H1 (cell line): Measurements from ENCODE around the gene PATE4. TPM values are rescaled to one million over a fixed set of nuclear protein-coding genes. Genes with fewer than 3 reads are reported as not detected.

Source experiments
- CTCF ChIA-PET: fragments of 300-600 bp; sonication (Branson Sonifier 250); formaldehyde crosslinking; loops from one replicate; lab custom pipeline; 2021; ENCODE audit not compliant: partially characterized antibody; lab: Charles Lee
- POLR2A ChIA-PET: fragments of 300-600 bp; sonication (Branson Sonifier 250); formaldehyde crosslinking; loops from one replicate; lab custom pipeline; 2021; ENCODE audit warnings: inconsistent platforms; ENCODE audit not compliant: partially characterized antibody; lab: Charles Lee
- DNase-seq, 2 experiments: peaks; one replicate each; pipeline versions ENCODE4 v3.0.0 to v3.0.0-alpha.2; 2010 to 2022; ENCODE audit warnings: low spot score in 2 of 2, low read depth in 1 of 2, mixed read lengths in 1 of 2
- FAIRE-seq: peaks from 2 replicates; lab custom pipeline; 2011; peaks lifted over from hg19 to GRCh38; lab: Jason Lieb, UNC
- H2AFZ ChIP-seq: 2 replicates; pipeline ENCODE4 v1.8.1; 2012; ENCODE audit warnings: low read length, inconsistent platforms
- H2AK5ac ChIP-seq: 2 replicates; pipeline ENCODE4 v1.6.1; 2013; ENCODE audit warnings: low read depth, low read length
- H2BK120ac ChIP-seq: replicated peaks from 2 replicates; pipeline ENCODE3; 2013; ENCODE audit warnings: low read depth, low read length, inconsistent platforms
- H2BK12ac ChIP-seq: 2 replicates; pipeline ENCODE4 v1.6.1; 2013; ENCODE audit warnings: low read depth, low read length
- H2BK15ac ChIP-seq: 2 replicates; pipeline ENCODE4 v1.6.1; 2013; ENCODE audit warnings: low read length
- H2BK20ac ChIP-seq: 2 replicates; pipeline ENCODE4 v1.6.1; 2013; ENCODE audit warnings: low read length
- H2BK5ac ChIP-seq: 2 replicates; pipeline ENCODE4 v1.6.1; 2013; ENCODE audit warnings: low read depth, low read length
- H3K14ac ChIP-seq: 2 replicates; pipeline ENCODE4 v1.6.1; 2013; ENCODE audit warnings: inconsistent platforms; ENCODE audit not compliant: insufficient read length
- H3K18ac ChIP-seq: 2 replicates; pipeline ENCODE4 v1.6.1; 2013; ENCODE audit warnings: low read length; ENCODE audit errors: extremely low read depth
- H3K23ac ChIP-seq: 2 replicates; pipeline ENCODE4 v1.6.1; 2013; ENCODE audit warnings: inconsistent platforms; ENCODE audit not compliant: insufficient read length
- H3K23me2 ChIP-seq: 2 replicates; pipeline ENCODE4 v1.6.1; 2013; ENCODE audit warnings: low read depth, low read length
- H3K27ac ChIP-seq: 2 replicates; pipeline ENCODE4 v1.6.1; 2011; ENCODE audit warnings: low read depth, low read length, inconsistent platforms
- H3K27me3 ChIP-seq, 4 experiments: replicated peaks in 1 of 4; 1 replicate in 1 of 4; 2 replicates in 3 of 4; pipeline versions ENCODE4 v1.6.1 to v1.8.1; 2011 to 2013; ENCODE audit warnings: low read length in 3 of 4, mild to moderate bottlenecking in 3 of 4, inconsistent platforms in 2 of 4, mixed read lengths in 2 of 4, moderate library complexity in 1 of 4; ENCODE audit not compliant: control insufficient read depth in 3 of 4, insufficient read depth in 3 of 4; ENCODE audit errors: extremely low read depth in 1 of 4
- H3K36me3 ChIP-seq, 4 experiments: 2 replicates each; pipeline versions ENCODE4 v1.6.1 to v1.8.1; 2011 to 2013; ENCODE audit warnings: mild to moderate bottlenecking in 4 of 4, low read length in 3 of 4, moderate library complexity in 2 of 4, control low read depth in 1 of 4, inconsistent platforms in 1 of 4; ENCODE audit not compliant: insufficient read depth in 4 of 4, control insufficient read depth in 2 of 4
- H3K4ac ChIP-seq: replicated peaks from 2 replicates; pipeline ENCODE3; 2013; ENCODE audit warnings: low read length, low read depth, mixed read lengths, inconsistent platforms; ENCODE audit not compliant: insufficient read length
- H3K4me1 ChIP-seq, 4 experiments: replicated peaks in 1 of 4; 1 replicate in 1 of 4; 2 replicates in 3 of 4; pipeline versions ENCODE4 v1.6.1 to v1.8.1; 2011 to 2013; ENCODE audit warnings: low read length in 3 of 4, inconsistent platforms in 2 of 4, mixed read lengths in 1 of 4; ENCODE audit not compliant: insufficient read depth in 4 of 4, control insufficient read depth in 3 of 4
- H3K4me2 ChIP-seq, 2 experiments: 2 replicates each; pipeline versions ENCODE4 v1.6.1 to v1.8.1; 2011 to 2013; ENCODE audit warnings: low read depth in 2 of 2, low read length in 2 of 2, control low read depth in 1 of 2, inconsistent platforms in 1 of 2, mild to moderate bottlenecking in 1 of 2; ENCODE audit not compliant: insufficient read depth in 1 of 2
- H3K4me3 ChIP-seq, 4 experiments: fragments of 200-600, 300-600 bp in 1 of 4; sonication (generic), shearing (Covaris generic), sonication (Bioruptor Twin) in 1 of 4; 2 replicates each; pipeline versions ENCODE4 v1.5.1 to v1.8.1; 2011 to 2016; ENCODE audit warnings: low read length in 4 of 4, low read depth in 3 of 4, control low read depth in 2 of 4, inconsistent platforms in 2 of 4, mild to moderate bottlenecking in 2 of 4, mixed read lengths in 1 of 4, moderate library complexity in 1 of 4; ENCODE audit not compliant: insufficient read depth in 2 of 4; ENCODE audit errors: extremely low read depth in 1 of 4
- H3K56ac ChIP-seq: replicated peaks from 2 replicates; pipeline ENCODE3; 2013; ENCODE audit warnings: low read depth, mild to moderate bottlenecking, mixed read lengths, low read length, inconsistent platforms; ENCODE audit not compliant: insufficient read length
- H3K79me1 ChIP-seq: 2 replicates; pipeline ENCODE4 v1.6.1; 2013; ENCODE audit warnings: low read depth, low read length, control low read depth
- H3K79me2 ChIP-seq, 2 experiments: 2 replicates each; pipeline versions ENCODE4 v1.6.1 to v1.8.1; 2012 to 2013; ENCODE audit warnings: low read length in 2 of 2, mild to moderate bottlenecking in 2 of 2, inconsistent platforms in 1 of 2; ENCODE audit not compliant: insufficient read depth in 2 of 2, control insufficient read depth in 1 of 2
- H3K9ac ChIP-seq, 4 experiments: replicated peaks in 1 of 4; 1 replicate in 1 of 4; 2 replicates in 3 of 4; pipeline versions ENCODE4 v1.6.1 to v1.8.1; 2011 to 2013; ENCODE audit warnings: low read depth in 3 of 4, low read length in 3 of 4, control low read depth in 2 of 4, mild to moderate bottlenecking in 2 of 4, moderate library complexity in 2 of 4, inconsistent platforms in 1 of 4; ENCODE audit errors: extremely low read depth in 1 of 4
- H3K9me3 ChIP-seq, 2 experiments: 2 replicates each; pipeline versions ENCODE4 v1.6.1 to v1.8.1; 2012 to 2013; ENCODE audit warnings: mild to moderate bottlenecking in 2 of 2, moderate library complexity in 2 of 2, control low read depth in 1 of 2, inconsistent platforms in 1 of 2, low read depth in 1 of 2, low read length in 1 of 2, mixed read lengths in 1 of 2; ENCODE audit not compliant: insufficient read depth in 2 of 2
- H4K20me1 ChIP-seq, 2 experiments: replicated peaks in 1 of 2; 2 replicates each; pipeline versions ENCODE3 to v1.8.1; 2011 to 2013; ENCODE audit warnings: inconsistent platforms in 2 of 2, low read length in 2 of 2, mild to moderate bottlenecking in 1 of 2; ENCODE audit not compliant: insufficient read depth in 2 of 2, control insufficient read depth in 1 of 2
- H4K5ac ChIP-seq: 2 replicates; pipeline ENCODE4 v1.6.1; 2013; ENCODE audit warnings: low read length, low read depth, mixed read lengths, inconsistent platforms; ENCODE audit not compliant: insufficient read length
- H4K8ac ChIP-seq: 2 replicates; pipeline ENCODE4 v1.8.0; 2013; ENCODE audit warnings: mild to moderate bottlenecking, moderate library complexity, low read length, inconsistent platforms; ENCODE audit not compliant: insufficient read depth; ENCODE audit errors: extremely low read depth
- H4K91ac ChIP-seq: replicated peaks from 2 replicates; pipeline ENCODE3; 2013; ENCODE audit warnings: low read length, mixed read lengths, inconsistent platforms; ENCODE audit not compliant: insufficient read length
- E2F6 ChIP-seq: IDR thresholded peaks from 2 replicates; pipeline ENCODE4 v1.6.1; 2012; ENCODE audit warnings: inconsistent platforms
- SIX5 ChIP-seq: IDR thresholded peaks from 2 replicates; pipeline ENCODE4 v1.6.1; 2011; ENCODE audit warnings: mild to moderate bottlenecking, low read depth, low read length
- WGBS, 2 experiments: shearing (Covaris generic) in 1 of 2; methylation state at CpG; one replicate each; pipeline versions ENCODE4 v1.1.6 to v1.1.7; 2013 to 2015; ENCODE audit warnings: low lambda C conversion rate in 2 of 2, mixed read lengths in 2 of 2, inconsistent platforms in 1 of 2, low coverage in 1 of 2, missing lambda C conversion rate in 1 of 2; ENCODE audit not compliant: insufficient replicate concordance in 2 of 2, insufficient coverage in 1 of 2, insufficient read length in 1 of 2; ENCODE audit errors: extremely low coverage in 1 of 2, missing lambda C conversion rate in 1 of 2; 5-methylcytosine and 5-hydroxymethylcytosine counted together
- polyA plus RNA-seq, 7 experiments: library from polyadenylated mRNA; depleted of rRNA in 3 of 7; stranded (reverse) in 5 of 7; unstranded in 2 of 7; fragments of >200 nt in 5 of 7; fragments of 200-250 nt in 2 of 7; gene quantifications; 1 replicate in 5 of 7; 2 replicates in 1 of 7; 4 replicates in 1 of 7; pipeline versions ENCODE4 v1.2.1 to v1.2.3, GENCODE V29; 2011 to 2013; ENCODE audit warnings: missing spikeins in 2 of 7, mixed read lengths in 2 of 7
- total RNA-seq: library from RNA; stranded (reverse); fragmentation: NEBNext Ultra II Directional; extraction: Animal tissue kit (Norgen Biotek cat#: 25700); gene quantifications from 2 replicates; pipeline ENCODE4 v1.2.1, GENCODE V29; 2021

Gene PATE4
- total and polyA plus RNA-seq, 2 of the 8 experiments (the other 6 are each of a cell fraction or from before 2014, with no cell fraction given): not detected

GRCh38 chr11:125797641-125798040, 35.5 kb upstream of the PATE4 start:
- Histone ChIP-seq H3K9ac (no peak overlapping the region), H2AFZ (no peak overlapping the region), H3K9me3 (no peaks in the 10 kb centered on the region), H3K4me3 (no peak overlapping the region), H3K4me2 (no peak overlapping the region), H3K79me2 (no peaks in the 10 kb centered on the region), H3K27me3 (no peaks in the 10 kb centered on the region), H3K18ac (no peak overlapping the region), H2BK12ac (no peak overlapping the region), H3K4me1 (peaks cover 0 to 3% (median 0%) of the 10 kb centered on the region in 4 experiments; a peak in 1 of 7 replicates), H2BK15ac (no peak overlapping the region), H2BK20ac (no peak overlapping the region), H3K56ac (no peak overlapping the region), H4K8ac (no peak overlapping the region), H2BK5ac (no peak overlapping the region), H4K91ac (no peak overlapping the region), H4K20me1 (no peaks in the 10 kb centered on the region), H3K23ac (no peak overlapping the region), H3K79me1 (no peaks in the 10 kb centered on the region), H3K36me3 (no peaks in the 10 kb centered on the region), H3K23me2 (no peaks in the 10 kb centered on the region), H4K5ac (no peak overlapping the region), H3K4ac (no peak overlapping the region), H3K14ac (no peak overlapping the region), H3K27ac (no peak overlapping the region), H2BK120ac (no peak overlapping the region), H2AK5ac (no peak overlapping the region)
- ChIA-PET CTCF (no interaction called here), POLR2A (no interaction called here)
- TF ChIP-seq E2F6 (peak; percentile 69), SIX5 (no peak)
- WGBS, 2 experiments: 63% methylated on average over 4 of the region's 4 CpGs; no CpG with 5 or more reads in 1 of the 2 experiments
- FAIRE-seq: no peak
- peak; percentile 10 to 48 for DNase-seq
